Fibroblast of skin of scalp (primary cell): ENCODE data around the gene GDAP2.
A peak's percentile ranks its signal among the peaks of the same experiment; 100 is the strongest.
"Not testable (repeated sequence)": the region's sequence is repeated elsewhere in the genome, so short reads cannot be mapped to it uniquely, and the experiment has no call there.

ENCODE experiments used
- DNase-seq: peaks from one replicate; pipeline ENCODE4 v3.0.0-alpha.2; 2013

The GDAP2 gene

DNA sequence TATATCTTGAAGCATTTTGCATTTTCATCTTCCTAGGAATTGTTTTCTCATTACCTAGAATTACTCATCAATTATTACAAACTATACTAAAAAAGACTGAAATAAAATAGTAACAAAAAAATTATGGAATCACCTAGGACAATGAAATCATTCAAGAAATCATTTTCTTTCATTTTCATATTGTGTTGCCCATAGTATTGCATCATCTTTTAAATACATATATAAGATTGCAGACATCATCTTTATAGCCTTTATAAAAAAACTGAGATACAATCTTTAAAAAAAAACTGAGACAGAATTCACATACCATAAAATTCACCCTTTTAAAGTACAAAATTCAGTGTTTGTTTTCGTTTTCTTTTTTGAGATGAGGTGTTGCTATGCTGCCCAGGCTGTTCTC is 29.6 kb downstream of the GDAP2 start:
- no peak for DNase-seq

DNA sequence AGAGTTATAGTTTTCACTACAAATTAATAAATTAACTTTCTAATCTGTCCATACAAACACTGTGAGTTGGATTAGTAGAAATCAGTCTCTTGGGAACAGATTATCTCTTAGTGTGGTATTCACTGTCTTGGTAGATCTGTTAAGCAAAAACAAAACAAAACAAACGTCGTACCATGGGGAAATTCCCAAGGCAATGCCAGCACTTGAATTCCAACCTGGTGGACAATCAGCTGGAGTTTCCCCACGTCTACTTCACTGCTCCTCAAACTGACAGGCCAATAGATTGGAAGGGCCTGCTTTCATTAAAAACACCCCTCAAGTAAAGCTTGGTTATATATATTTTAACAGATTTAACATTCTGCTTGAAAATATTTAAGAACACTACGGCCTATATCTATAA is 31.9 kb downstream of the GDAP2 start:
- no peak for DNase-seq

DNA sequence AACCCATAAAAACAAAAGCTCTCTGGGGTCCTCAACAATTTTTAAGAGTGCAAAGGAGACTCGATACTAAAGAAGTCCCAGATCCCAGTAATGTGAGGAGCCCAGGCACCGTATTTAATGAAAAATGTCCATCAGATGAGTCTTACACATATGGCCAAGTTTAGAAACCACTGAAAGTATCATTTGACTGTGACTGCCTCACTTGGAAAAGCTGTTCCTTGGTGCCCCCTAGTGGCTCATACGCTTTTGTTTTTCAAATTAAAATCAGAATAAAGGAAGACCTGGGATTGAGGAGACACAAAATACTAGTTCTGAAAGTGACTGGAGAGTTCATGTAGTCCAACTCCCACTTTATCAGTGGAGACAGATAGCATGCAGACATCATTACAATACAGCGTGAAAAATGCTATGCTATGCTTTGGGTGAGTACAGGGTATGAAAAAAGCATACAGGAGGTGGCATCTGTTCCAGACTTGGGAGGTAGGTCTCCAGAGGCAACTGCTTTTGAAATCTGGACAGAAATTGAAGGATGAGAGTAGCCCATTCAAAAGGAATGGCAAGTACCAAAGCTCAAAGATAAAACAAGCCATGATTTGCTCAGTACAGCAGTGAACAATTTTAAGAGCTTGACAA is 33.8 kb downstream of the GDAP2 start:
- DNase-seq = peak; percentile 87

DNA sequence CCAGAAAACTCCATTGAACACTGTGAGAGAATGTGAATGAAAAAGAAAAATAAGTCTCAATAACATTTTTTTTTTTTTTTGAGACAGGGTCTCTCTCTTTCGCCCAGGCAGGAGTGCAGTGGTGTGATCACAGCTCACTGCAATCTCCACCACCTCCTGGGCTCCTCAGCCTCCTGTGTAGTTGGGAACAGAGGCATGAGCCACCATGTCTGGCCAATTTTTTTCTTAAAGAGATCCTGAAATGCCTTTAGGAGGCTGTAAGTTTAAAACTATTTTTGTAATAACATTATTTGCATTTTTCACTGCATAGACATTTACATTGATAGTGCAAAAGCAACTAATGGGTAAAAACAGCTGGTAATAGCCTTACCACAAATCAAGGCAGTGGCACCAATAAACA is 35.3 kb downstream of the GDAP2 start:
- DNase-seq = peak; percentile 78

DNA sequence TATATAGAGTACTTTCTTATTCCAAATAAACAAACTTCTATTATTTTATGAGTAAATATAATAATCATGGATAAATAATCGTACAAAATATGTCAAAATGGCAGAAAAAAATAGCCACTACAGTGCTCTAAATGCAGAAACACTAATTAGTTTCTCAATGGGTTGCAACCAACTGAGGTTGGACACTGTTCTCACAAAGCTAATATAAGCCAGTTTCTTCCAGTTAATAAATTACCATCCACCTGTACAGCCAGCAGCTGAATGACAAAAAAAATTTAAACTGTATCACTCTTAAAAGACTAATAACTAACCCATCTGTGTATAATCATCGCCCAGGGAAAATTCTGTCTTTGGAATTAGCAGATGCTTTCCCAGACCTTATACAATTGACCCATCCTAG is 36.9 kb downstream of the GDAP2 start:
- DNase-seq = no peak

DNA sequence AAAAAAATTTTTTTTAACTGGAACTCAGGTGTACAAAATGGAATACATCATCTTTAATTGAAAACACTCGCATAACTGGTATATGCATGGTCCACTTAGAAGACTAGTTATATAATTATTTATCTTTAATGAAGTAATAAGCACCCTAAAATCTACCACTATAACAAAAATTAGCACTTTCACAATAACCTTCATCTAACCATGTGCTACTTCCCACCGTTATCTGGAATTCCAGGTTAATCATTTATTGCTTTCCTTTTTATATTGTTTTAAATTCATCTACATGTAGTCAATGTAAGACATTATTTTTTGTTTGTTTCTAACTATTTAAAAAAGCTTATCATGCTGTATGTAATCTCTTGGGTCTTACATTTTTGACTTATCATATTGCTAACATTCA is 39.0 kb downstream of the GDAP2 start:
- DNase-seq = no peak

DNA sequence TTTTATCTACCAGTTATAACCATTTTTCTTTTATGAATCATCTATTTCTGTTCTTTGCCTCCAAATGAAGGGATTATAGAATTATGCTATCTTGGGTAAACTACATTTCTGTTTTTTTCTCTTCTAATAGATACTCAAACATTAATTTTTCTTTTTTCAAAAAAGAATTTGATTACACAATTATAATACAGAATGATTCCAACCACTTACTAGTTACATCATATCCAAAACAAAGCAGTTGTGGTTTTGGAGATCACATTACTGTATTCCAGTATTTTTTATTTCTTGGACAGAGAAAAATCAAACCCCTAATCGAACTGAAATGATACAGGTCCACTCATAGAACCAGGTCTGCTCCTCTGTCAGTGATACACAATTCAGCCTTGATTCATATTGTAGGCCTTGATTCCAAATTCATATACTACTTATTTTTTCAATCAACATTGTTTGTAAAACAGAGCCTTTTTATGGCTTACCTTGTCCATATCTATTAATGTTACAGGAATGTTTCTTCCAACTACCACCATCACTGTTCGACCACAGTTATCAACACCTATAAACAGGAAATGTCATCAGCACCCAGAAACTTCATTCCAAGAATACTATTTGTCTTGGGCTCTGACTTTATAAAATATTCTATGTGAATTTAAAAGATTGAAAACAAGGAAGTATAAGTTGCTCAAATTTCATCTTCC is 43.2 kb downstream of the GDAP2 start:
- DNase-seq = peak; percentile 68

DNA sequence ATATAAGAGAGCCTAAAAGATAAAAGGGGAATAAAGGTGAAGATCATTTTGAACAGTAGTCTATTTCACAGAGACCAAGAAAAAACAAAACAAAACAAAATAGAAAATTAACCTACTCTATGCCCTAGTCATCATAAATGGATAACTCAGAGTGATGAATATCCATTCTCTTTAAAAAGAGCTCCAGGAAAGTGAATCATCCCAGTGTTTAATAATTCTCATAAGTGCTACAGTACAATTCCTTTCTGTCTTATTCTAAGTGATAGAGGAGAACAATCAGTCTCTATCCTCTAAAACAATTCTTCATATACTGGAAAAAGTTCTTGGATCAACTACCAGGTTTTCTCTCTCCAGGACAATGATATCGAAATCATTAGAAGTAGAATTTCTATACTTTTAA is 45.8 kb downstream of the GDAP2 start:
- DNase-seq = no peak

DNA sequence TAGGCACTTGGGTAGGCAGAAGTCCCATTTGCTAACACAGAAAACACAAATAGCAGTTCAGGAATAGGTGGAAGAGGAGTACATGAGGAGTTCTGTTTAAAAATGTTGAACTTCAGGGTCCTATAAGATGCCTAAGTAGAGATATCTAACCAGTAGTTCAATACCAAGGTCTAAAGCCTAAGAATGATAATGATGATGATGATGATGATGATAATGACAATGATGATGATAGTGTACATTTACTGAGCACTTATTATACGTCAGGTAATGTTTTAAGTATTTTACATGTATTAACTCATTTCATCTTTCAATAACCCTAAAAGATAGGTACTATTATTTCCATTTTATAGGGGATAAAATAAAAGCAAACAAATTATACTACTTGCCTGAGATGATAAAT is 50.1 kb downstream of the GDAP2 start:
- no peak for DNase-seq

DNA sequence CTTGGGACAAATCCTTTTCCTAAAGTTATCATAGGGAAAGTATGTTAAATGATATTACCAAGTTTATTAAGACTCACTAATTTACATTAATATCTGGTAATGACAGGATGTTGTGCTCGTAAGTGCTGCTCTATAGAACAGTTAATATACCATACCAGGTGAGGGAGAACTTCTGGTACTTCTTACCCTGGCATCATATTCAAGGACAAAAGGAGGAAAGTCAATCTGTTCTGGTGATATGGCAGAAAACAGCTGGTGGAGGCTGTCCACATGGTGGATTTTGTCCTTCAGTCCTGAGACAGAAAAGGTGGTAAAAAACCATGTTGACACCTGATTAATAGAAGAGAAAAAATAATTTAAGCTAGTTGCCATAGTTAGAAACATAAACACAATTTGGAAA is 51.6 kb downstream of the GDAP2 start:
- DNase-seq = no peak

DNA sequence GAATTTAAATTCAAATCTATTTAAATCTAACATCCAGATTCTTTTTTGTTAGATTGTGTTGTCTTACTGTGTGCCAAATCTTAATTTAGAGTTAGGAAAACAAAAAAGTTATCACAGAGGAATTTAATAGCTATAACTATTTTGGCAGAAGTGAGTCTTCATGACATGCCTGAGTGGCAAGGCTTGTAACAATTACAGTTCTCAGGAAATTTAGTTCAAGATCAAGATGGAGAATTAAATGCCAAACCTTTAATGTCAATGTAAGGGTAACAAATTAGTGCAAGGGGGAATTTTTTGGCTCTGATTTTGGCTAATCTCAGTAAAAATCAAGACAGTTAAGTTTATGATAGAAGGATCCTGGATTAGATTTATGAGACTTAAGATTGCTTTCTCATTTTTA is 58.4 kb downstream of the GDAP2 start:
- DNase-seq = no peak

DNA sequence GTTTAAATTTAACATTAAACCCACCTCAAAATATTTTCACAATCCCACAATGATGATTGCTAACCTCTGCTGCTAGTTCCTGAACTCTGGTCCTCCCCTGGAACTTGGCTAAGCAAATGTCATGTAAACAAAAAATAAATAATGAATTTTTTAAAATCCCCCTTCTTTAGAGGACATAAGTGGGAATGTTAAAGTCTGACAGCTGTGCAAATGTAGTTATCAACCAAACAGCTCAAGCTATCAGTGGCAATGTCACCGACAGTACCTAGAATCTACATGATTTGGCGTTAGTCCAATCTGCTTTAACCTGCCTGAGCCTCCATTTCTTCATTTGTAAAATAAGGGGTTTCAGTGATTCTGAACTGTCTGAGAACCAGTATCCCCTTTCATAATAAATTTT is 67.7 kb downstream of the GDAP2 start:
- DNase-seq = no peak

DNA sequence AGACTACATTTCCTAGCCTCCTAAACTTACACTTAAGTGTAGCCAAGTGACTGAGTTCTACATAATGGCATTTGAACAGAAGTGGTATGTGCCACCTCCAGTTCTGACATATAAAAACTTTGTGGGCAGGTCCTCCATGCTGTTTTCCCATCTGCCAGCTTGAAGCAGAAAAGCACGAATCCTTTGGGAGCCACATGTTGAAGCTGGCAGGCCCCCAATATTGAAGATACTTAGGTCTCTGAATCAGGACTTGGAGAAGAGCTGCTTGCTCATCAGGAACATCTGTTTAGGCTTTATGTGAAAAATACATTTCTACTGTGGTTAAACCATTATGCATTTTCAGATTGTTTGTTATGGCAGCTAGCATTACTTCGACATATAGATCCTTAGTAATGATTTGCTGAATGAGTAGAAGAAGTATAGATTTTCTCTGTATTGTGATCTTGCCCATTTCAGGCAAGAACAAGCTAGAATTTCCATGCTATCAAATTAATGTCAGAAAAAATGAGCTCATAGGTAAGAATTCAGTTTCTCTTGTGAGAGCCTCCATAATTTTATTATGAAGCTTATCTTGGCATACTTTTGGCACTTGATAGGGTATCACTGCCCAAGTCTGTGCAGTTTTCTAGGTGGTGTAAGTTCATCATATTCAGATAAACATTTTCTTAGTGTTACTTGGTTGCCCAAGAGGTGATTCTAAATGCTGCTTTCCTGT is 68.4 kb downstream of the GDAP2 start:
- DNase-seq = peak; percentile 92

DNA sequence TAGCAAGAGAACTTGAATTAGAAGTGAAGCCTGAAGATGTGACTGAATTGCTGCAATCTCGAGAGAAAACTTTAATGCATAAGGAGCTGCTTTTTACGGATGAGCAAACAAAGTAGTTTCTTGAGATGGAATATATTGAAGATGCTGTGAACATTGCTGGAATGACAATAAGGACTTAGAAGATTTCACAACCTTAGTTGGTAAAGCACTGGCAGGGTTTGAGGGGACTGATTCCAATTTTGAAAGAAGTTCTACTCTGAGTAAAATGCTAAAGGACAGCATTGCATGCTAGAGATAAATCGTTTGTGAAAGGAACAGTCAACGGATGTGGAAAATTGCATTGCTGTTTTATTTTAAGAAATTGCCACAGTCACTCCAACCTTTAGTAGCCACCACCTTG is 69.5 kb downstream of the GDAP2 start:
- DNase-seq = no peak

DNA sequence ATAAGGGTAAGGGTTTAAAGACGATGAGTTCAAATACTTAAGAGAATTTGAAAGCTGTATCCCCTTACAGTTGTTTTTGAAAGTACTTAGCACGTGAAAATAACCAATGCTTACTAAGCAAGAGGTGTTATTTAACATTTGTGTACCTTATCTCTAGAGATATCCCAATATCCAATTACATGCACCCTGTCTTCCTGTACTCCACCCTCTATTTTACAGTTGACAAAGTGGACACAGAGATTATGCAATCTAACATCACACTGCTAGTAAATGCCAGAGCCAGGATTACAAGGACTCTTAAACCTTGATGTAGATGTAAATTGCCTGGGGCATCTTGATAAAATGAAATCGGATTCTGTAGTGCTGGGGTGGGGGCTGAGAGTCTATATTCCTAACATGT is 72.0 kb downstream of the GDAP2 start:
- no peak for DNase-seq

DNA sequence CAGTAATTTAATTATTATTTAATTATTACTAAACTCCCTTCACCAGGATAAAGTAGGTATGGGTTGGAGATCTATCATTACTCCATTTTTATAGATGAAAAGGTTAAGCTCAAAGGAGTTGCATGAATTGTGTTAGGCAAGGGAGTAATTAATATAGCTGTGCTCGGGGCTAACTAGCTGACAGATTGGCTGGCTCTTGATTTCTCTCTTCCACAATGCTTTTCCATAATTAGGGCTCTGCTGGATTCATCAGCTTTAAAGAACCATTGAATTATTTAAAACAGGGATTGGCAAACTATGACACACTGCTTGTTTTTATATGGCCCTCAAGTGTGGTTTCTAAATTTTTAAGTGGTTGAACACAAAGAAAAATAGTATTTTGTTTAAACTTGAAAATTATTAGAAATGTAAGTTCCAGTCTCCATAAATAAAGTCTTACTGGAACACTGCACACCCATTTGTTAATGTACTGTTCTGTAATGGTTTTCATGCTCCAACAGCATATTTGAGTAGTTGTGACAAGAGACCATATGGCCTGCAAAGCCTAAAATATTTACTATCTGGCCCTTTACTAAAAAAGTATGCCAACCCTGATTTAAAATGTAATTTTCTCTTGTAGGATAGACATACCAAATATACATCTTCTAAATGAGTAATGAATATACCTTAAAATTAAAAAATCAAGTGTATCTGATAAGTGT is 76.4 kb downstream of the GDAP2 start:
- no peak for DNase-seq

DNA sequence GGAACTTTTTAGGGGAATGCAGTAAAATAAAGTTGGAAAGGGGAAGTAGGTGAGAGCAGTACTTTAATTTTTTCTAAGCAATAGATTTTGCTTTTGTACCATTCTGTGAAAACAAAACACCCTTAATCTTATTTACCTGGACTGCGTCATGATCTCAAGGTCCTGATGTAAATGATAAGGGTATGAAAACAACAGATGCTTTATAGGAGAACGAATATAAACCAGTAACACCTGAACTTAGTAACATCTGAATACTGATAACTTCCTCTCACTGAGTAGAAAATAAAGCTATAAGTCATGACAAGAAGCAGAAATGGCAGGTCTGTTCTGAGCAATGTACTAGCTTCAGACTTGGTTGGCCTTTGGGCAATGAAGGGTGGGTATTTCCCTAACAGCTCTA is 77.7 kb downstream of the GDAP2 start:
- DNase-seq = no peak

DNA sequence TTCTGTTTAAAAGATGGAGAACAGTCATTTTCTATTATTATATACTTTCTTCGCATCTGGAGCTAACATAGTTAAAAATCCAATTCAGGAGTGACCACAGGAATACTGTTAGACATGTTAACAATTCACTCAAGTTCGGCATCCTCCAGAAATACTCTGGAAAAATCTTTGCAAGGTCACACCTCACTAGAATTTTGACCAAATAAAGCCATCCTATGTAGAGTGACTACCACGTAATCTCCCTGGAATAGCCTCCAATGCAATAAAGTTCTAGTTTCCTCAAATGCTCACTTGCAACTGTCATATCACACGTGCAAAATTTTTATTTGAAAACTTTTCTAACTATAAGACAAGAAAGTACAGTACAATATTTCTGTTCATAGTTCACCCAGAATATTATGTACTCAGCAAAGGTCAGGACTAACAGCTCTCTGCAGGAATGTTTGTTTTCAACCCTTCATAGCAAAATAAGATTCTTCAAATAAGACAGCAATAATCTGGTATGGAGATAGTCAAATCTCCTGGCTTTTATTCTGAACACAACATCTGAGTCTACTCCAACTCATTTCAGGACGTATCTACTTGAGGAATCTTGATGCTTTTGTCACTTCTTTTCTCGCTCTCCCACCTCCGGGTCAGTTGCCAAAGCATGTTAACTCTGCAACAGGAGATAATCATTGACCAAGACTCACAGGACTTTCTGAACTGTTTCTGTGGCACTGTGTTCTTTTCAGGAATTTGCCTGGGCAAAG is 82.6 kb downstream of the GDAP2 start:
- no peak for DNase-seq

DNA sequence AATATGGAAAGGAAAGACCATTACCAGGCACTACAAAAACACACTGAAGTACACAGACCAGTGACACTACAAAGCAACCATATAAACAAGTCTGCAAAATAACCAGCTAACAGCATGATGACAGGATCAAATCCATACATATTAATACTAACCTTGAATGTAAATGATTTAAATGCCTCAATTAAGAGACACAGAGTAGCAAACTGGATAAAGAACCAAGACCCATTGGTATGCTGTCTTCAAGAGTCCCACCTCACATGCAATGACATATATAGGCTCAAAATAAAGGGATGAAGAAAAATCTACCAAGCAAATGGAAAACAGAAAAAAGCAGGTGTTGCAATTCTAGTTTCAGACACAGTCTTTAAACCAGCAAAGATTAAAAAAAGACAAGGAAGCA is 84.9 kb downstream of the GDAP2 start:
- DNase-seq = not testable (repeated sequence)

DNA sequence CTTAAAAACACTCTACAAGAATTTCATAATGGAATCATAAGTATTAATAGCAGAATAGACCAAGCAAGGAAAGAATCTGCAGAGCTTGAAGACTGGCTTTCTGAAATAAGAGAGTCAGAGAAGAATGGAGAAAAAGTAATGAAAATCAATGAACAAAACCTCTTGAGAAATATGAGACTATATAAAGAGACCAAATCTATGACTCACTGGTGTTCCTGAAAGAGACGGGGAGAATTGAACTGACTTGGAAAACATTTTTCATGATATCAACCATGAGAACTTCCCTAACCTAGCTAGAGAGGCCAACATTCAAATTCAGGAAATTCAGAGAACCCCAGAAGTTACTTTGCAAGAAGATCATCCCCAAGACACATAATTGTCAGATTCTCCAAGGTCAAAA is 85.6 kb downstream of the GDAP2 start:
- no peak for DNase-seq

DNA sequence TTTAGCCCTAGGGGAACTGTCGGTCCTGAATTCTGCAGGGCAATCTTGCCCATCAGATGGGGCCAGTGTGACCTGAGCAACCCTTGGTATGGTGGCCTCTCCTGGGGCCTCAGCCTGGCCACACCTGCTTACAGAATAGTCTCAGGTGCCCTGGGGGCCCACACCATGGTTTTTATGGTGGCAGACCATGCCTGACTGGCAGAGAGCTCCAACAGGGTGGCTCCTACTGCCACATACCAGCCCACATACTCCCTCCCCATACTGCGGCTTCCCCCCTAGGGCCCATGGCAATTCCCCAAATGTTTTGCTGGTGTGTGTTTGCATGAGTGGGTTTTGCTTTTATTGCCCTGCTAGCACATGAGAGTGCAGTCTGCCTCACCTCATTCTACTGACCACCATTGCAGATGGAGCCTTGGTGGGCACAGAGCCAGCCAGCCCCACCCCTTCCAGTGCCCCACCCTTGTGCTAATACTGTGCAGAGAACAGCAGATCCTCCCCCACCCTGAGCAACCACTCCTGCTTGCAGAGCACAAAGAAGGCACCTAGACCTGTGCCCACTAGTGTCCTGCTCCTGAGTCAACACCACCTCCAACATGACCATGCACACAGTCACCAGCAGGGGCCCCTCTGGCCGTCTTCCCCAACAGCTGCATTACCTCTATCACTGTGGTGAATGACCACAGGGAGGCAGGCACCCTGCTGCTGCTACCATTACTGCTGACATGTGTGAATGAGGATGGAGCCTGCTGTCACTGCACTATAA is 86.8 kb downstream of the GDAP2 start:
- no peak for DNase-seq

DNA sequence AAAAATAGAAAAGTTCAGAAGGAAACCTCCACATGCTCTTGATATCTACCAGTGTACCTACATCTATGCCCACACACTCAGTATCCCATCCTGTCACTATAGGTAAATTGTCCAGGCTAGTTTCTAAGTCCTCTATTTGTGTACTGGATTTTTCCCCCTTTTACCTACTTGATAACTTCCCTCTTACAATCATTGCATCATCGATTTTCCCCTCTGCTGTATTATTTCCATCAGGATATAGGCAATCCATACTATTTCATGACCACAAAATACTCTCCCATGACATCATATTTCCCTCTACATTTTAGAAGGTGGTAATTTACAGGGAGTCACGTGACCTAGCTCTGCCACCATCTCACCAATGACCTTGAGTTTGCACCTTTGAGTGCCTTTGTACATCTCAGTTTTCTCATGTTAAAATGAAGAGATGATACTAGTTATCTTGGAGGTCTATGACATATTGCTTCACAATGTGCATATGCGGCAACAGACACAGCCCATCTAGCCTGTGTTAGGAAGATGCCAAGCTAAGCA is 88.2 kb downstream of the GDAP2 start:
- no peak for DNase-seq
